BLaER1 treated with 17β-estradiol and CSF1 and Interleukin-3, amounts not matched to agents 10 nM and 100 nM (cell line): ENCODE data around the gene DMRTA2.
"Not testable (repeated sequence)": the region's sequence is repeated elsewhere in the genome, so short reads cannot be mapped to it uniquely, and the experiment has no call there.

Experiments
- H3K27ac ChIP-seq, 11 experiments: shearing (Covaris generic); formaldehyde crosslinking; 2 replicates each; pipeline ENCODE4 v1.8.1; 2022
- H3K27me3 ChIP-seq, 11 experiments: shearing (Covaris generic); formaldehyde crosslinking; 2 replicates each; pipeline ENCODE4 v1.8.1; 2022
- H3K36me3 ChIP-seq, 11 experiments: shearing (Covaris generic); formaldehyde crosslinking; 2 replicates each; pipeline ENCODE4 v1.8.1; 2022
- H3K4me1 ChIP-seq, 10 experiments: shearing (Covaris generic); formaldehyde crosslinking; 2 replicates each; pipeline ENCODE4 v1.8.1; 2022
- H3K4me2 ChIP-seq, 11 experiments: shearing (Covaris generic); formaldehyde crosslinking; 2 replicates each; pipeline ENCODE4 v1.8.1; 2022
- H3K4me3 ChIP-seq, 10 experiments: shearing (Covaris generic); formaldehyde crosslinking; 2 replicates each; pipeline ENCODE4 v1.8.1; 2022
- H3K9ac ChIP-seq, 11 experiments: shearing (Covaris generic); formaldehyde crosslinking; 2 replicates each; pipeline ENCODE4 v1.8.1; 2022
- H3K9me3 ChIP-seq, 11 experiments: shearing (Covaris generic); formaldehyde crosslinking; replicated peaks in 1 of 11; 2 replicates each; pipeline ENCODE4 v1.8.1; 2022
- H4K20me1 ChIP-seq, 11 experiments: shearing (Covaris generic); formaldehyde crosslinking; 2 replicates each; pipeline ENCODE4 v1.8.1; 2022
- Cebpa-rat ChIP-seq, 11 experiments: shearing (Covaris generic); IDR thresholded peaks; 2 replicates each; pipeline ENCODE4 v1.8.1; 2022

DMRTA2 gene

DNA sequence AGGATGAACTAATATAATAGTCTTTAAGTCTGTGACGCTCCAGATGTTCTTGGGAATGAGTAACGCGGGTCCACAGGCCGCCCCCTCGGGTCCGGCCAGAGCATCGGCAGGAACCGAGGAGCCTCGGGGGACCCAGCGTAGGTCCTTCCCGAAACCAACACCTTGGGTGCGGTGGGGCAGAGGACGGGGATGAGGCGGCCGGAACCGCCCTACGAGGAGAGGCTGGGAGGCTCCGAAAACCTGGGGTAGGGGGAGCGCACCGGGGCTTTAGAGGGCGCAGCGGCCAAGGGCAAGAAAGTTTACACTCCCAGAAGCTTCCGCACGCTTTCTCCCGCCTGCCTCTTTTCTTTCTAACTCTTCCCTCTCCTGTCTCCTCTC is 7.1 kb downstream of the DMRTA2 start:
- TF ChIP-seq Cebpa-rat (IDR thresholded peaks at IDR 0.05), result no peak
- H3K4me1 ChIP-seq, result no peaks in the 10 kb centered on the region
- peak overlapping the region in 4 of 10 experiments; percentile 14 to 38 (median 28); a peak in 3 of 20 replicates for H3K4me3 ChIP-seq
- H3K9ac ChIP-seq, result no peak overlapping the region
- no peak overlapping the region for H3K4me2 ChIP-seq
- H3K36me3 ChIP-seq, result peaks cover 0 to 5% (median 0%) of the 10 kb centered on the region in 11 experiments; a peak in 2 of 22 replicates
- H3K27ac ChIP-seq, result no peak overlapping the region
- peaks cover 68 to 75% (median 75%) of the 10 kb centered on the region in 11 experiments for H3K27me3 ChIP-seq
- H3K9me3 ChIP-seq, result peaks cover 63 to 86% (median 68%) of the 10 kb centered on the region in 11 experiments
- H4K20me1 ChIP-seq, result no peaks in the 10 kb centered on the region

DNA sequence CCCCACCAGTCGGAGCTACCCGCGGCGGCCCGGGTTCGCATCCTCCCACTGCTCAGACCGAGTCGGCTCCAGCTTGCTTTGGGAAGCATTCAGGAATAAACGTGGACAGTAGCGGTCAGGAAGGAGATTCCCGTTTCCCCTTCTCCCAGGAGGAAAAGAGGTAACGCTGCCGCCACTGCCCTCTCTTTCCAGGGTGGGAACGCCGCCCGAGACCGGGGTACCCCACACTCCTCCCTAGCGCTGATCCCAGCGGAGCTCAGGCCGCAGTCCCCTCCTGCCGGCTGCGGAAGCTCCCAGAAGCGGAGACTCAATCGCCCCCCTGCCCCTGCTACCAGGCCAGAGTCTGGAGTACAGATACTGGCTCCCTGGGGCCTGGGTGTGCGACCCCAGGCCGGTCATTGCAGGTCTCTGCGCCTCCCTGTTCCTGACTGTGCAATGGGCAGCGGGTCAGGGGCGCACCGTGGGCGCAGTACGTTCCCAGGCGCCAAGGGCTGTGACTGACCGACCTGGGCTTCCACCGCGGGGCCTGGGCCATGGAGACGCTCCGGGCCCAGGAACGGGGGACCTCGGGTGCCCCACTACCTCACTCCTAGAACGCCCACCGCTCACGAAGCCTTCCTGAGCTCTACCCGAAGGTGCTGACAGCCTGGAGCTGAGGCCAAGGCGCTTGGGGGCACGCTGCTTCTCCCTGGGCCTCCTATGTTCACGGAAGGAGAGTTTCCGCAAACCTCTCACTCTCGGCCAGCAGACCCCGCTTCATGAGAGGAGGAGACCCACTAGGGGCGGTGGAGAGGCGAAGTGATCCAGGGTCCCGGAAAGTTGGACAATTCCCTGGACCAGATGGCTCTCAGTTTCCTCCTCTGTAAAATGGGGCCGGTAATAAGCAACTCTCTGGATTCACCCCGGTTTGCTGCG is 7.8 kb downstream of the DMRTA2 start:
- no peak for TF ChIP-seq Cebpa-rat (IDR thresholded peaks at IDR 0.05)
- Histone ChIP-seq H4K20me1 (no peaks in the 10 kb centered on the region), H3K4me3 (peak overlapping the region in 2 of 10 experiments; percentile 15 to 38; a peak in 2 of 20 replicates), H3K9ac (no peak overlapping the region), H3K4me1 (no peaks in the 10 kb centered on the region), H3K27ac (no peak overlapping the region), H3K4me2 (no peak overlapping the region), H3K9me3 (peaks cover 57 to 79% (median 62%) of the 10 kb centered on the region in 11 experiments), H3K27me3 (peaks cover 62 to 69% (median 68%) of the 10 kb centered on the region in 11 experiments), H3K36me3 (peaks cover 0 to 5% (median 0%) of the 10 kb centered on the region in 11 experiments; a peak in 2 of 22 replicates)

DNA sequence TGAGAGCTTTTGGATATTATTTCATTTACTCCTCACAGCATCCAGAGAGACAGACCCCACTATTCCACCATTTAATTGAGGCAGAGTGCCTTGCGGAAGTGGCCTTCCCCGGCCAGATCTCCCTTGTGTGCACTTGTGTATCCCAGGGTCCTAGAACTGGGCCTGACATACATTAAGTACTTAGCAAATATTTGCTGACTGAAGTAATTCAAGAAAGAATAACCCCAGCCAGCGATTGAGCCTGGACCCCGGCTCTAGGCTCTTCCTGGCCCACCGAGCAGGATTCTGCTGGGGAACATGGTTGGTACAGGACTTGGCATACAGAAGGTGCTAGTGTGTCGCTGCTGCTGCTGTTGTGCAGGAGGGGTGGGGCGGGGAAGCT is 8.4 kb downstream of the DMRTA2 start:
- peaks cover 50 to 73% (median 55%) of the 10 kb centered on the region in 11 experiments for H3K9me3 ChIP-seq
- peaks cover 0 to 5% (median 0%) of the 10 kb centered on the region in 11 experiments; a peak in 2 of 22 replicates for H3K36me3 ChIP-seq
- TF ChIP-seq Cebpa-rat (IDR thresholded peaks at IDR 0.05), result no peak
- H3K9ac ChIP-seq, result no peak overlapping the region
- H4K20me1 ChIP-seq, result no peaks in the 10 kb centered on the region
- H3K4me3 ChIP-seq, result no peak overlapping the region
- H3K27ac ChIP-seq, result no peak overlapping the region
- H3K27me3 ChIP-seq, result peaks cover 55 to 62% (median 62%) of the 10 kb centered on the region in 11 experiments
- no peak overlapping the region for H3K4me2 ChIP-seq
- no peaks in the 10 kb centered on the region for H3K4me1 ChIP-seq

DNA sequence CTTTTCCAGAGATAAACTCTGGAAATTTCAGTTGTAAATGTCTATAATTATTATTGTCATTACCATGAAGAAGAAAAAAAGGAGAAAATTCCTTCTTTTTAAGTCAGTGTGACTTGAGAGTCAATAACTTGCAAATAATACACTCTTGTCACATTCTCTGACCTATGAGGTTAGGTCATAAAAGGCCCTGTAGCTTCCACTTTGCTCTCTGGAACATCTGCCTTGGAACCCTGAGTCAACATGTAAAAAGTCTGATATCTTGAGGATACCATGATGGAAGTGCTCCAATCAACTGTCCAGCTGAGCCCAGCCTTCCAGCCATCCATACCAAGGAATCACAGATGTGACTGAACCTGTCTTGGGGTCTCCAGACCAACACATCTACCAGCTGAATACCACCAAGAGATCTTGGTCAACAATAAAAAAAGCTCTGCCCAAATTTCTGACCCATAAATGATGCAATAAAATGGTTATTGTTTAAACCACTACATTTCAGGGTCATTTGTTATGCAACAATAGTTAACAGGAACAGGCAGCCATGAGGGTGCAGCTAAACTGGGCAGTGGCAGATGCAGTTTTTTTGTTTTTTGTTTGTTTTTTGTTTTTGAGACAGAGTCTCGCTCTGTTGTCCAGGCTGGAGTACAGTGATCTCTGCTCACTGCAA is 10.3 kb downstream of the DMRTA2 start:
- Histone ChIP-seq H4K20me1 (no peaks in the 10 kb centered on the region), H3K4me3 (no peak overlapping the region), H3K4me2 (no peak overlapping the region), H3K9ac (no peak overlapping the region), H3K27me3 (peaks cover 36 to 43% (median 43%) of the 10 kb centered on the region in 11 experiments), H3K36me3 (peaks cover 0 to 5% (median 0%) of the 10 kb centered on the region in 11 experiments; a peak in 1 of 22 replicates), H3K27ac (no peak overlapping the region), H3K4me1 (no peaks in the 10 kb centered on the region), H3K9me3 (peaks cover 31 to 54% (median 36%) of the 10 kb centered on the region in 11 experiments)
- TF ChIP-seq Cebpa-rat (IDR thresholded peaks at IDR 0.05), result peak in 2 of 11 experiments; percentile 7 to 32; a peak in 1 of 22 replicates

DNA sequence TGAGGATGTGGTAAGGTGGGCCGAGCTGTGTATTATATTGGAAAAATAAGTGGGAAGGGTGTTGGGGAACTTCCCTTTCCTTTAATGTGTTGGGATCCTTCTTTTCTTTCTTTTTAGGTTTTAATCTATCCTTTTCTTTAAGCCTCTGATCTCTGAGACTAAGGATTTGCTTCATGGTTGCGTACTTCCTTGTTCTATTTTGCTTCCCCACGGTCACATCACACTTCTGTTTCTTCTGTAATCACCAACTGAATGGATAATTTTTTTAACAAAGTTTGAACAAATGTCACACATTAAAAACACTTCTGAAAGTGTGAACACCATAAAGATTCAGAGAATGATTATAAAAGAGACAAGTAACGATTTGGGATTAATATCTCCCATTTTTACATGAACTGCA is 17.4 kb downstream of the DMRTA2 start:
- H3K4me1 ChIP-seq, result no peaks in the 10 kb centered on the region
- H3K4me2 ChIP-seq, result no peak overlapping the region
- no peak for TF ChIP-seq Cebpa-rat (IDR thresholded peaks at IDR 0.05)
- peaks cover 0 to 15% (median 8%) of the 10 kb centered on the region in 11 experiments; a peak in 8 of 22 replicates for H3K9me3 ChIP-seq
- H3K4me3 ChIP-seq, result no peak overlapping the region
- H3K36me3 ChIP-seq, result no peaks in the 10 kb centered on the region
- no peaks in the 10 kb centered on the region for H3K27me3 ChIP-seq
- H4K20me1 ChIP-seq, result no peaks in the 10 kb centered on the region
- no peak overlapping the region for H3K27ac ChIP-seq
- H3K9ac ChIP-seq, result no peak overlapping the region

DNA sequence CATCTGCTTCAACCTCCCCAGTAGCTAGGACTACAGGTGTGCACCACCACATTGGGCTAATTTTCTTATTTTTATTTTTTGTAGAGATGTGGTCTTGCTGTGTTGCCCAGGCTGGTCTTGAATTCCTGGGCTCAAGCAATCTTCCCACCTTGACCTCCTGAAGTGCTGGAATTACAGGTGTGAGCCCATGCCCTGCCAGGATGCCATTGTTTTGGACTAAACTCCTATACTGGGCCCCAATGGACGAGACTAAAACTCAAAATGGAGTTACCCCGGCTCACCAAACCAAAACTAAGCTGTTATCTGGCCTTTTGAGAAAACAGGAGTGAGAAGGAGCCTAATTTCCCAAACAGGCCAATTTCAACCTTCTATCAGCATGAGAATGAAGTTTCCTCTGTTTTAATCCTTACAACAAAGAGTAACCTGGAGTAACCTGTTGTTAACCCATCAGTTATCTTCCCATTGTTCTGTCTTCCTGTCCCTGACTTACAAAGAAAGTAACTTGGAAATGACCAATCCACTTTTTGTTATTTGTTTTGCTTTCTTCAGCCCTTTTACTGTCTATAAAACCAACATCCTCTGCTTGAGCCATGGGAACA is 29.6 kb downstream of the DMRTA2 start:
- Histone ChIP-seq H3K9ac (no peak overlapping the region), H4K20me1 (no peaks in the 10 kb centered on the region), H3K9me3 (peaks cover 13 to 36% (median 18%) of the 10 kb centered on the region in 11 experiments; a peak in 21 of 22 replicates), H3K4me2 (no peak overlapping the region), H3K4me1 (no peaks in the 10 kb centered on the region), H3K27me3 (no peaks in the 10 kb centered on the region), H3K4me3 (no peak overlapping the region), H3K27ac (no peak overlapping the region), H3K36me3 (no peaks in the 10 kb centered on the region)
- no peak for TF ChIP-seq Cebpa-rat (IDR thresholded peaks at IDR 0.05)

DNA sequence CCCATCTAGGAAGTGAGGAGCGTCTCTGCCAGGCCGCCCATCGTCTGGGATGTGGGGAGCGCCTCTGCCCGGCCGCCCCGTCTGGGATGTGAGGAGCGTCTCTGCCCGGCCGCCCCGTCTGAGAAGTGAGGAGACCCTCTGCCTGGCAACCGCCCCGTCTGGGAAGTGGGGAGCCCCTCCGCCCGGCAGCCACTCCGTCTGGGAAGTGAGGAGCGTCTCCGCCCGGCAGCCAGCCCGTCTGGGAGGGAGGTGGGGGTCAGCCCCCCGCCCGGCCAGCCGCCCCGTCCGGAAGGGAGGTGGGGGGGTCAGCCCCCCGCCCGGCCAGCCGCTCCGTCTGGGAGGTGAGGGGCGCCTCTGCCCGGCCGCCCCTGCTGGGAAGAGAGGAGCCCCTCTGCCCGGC is 41.7 kb downstream of the DMRTA2 start:
- H3K27me3 ChIP-seq, H3K4me3 ChIP-seq: not testable (repeated sequence)
- H3K9me3 ChIP-seq, result peaks cover 13 to 27% (median 23%) of the 10 kb centered on the region in 11 experiments

DNA sequence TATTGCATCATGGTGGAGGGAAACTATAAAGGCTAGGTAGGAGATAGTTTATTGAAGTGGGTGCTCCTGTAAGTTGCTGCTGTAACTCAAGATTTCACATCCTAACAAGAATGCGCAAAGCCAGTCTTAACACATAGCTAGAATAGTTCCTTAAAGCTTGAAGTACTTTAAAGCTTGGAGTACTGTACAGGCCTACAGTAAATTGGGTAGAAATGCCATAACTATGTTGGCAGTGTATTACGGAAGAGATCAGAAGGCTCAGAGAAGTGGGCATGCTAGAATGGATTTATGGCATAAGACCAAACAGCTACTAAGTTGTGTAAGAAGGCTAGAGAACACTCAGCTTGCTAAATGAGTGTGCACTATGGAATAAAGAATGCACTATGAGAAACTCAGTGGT is 44.5 kb downstream of the DMRTA2 start:
- H3K27me3 ChIP-seq, result no peaks in the 10 kb centered on the region
- no peak overlapping the region for H3K4me3 ChIP-seq
- H3K9me3 ChIP-seq, result peaks cover 15 to 27% (median 21%) of the 10 kb centered on the region in 11 experiments
- H3K9ac ChIP-seq, result no peak overlapping the region
- H3K4me1 ChIP-seq, result peaks cover 0 to 9% (median 0%) of the 10 kb centered on the region in 10 experiments; a peak in 2 of 20 replicates
- H3K27ac ChIP-seq, result no peak overlapping the region
- no peaks in the 10 kb centered on the region for H4K20me1 ChIP-seq
- TF ChIP-seq Cebpa-rat (IDR thresholded peaks at IDR 0.05), result no peak
- H3K36me3 ChIP-seq, result no peaks in the 10 kb centered on the region
- H3K4me2 ChIP-seq, result peak overlapping the region in 2 of 11 experiments; percentile 4 to 15; a peak in 2 of 22 replicates

More for the DNA sequence above, 41.7 kb downstream of the DMRTA2 start:
- H4K20me1 ChIP-seq, H3K4me1 ChIP-seq, H3K27ac ChIP-seq, H3K36me3 ChIP-seq, H3K4me2 ChIP-seq, H3K9ac ChIP-seq: not testable (repeated sequence)

DNA sequence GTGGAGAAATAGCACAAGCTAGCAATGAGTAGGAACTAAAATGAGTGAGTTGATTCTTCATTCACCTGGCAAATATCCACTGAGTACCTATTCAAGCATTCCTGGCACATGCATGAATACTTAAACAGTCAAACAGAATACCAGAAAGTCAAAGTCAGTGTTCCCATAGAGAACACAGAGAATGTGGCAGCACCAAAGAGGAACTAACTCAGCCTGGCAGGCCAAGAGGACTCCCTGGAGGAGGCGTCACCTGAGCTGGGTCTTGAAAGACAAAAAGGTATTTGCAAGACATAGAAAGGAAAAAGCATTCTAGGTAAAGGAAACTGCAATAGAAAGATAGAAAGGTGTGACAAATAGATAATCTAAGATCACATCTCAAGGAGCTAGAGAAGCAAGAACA is 49.7 kb downstream of the DMRTA2 start:
- Histone ChIP-seq H3K27ac (no peak overlapping the region), H4K20me1 (no peaks in the 10 kb centered on the region), H3K4me1 (peaks cover 0 to 4% (median 0%) of the 10 kb centered on the region in 10 experiments; a peak in 2 of 20 replicates), H3K4me2 (no peak overlapping the region), H3K4me3 (no peak overlapping the region), H3K9ac (no peak overlapping the region), H3K27me3 (no peaks in the 10 kb centered on the region), H3K9me3 (peaks cover 15 to 22% (median 17%) of the 10 kb centered on the region in 11 experiments), H3K36me3 (no peaks in the 10 kb centered on the region)
- TF ChIP-seq Cebpa-rat (IDR thresholded peaks at IDR 0.05), result no peak
